IMR-90 (cell line): ENCODE results near the gene COL20A1. TPM values are rescaled to one million over a fixed set of nuclear protein-coding genes. Genes with fewer than 3 reads are reported as not detected.

Source experiments
- ATAC-seq: fragments of 200-7000 bp; cut with Tn5 transposase; 2 replicates; pipeline ENCODE4 v1.9.1; 2020; ENCODE audit warnings: low read depth, mild to moderate bottlenecking, moderate library complexity
- BruUV-seq: library from RNA; stranded (reverse); fragments of 400-500 nt; replicated peaks from 2 replicates; lab custom pipeline; 2021; lab: Mats Ljungman, UMichigan
- CTCF ChIA-PET: fragments of 300-600 bp; formaldehyde crosslinking; extraction: SDS; loops from one replicate; lab custom pipeline; 2021; ENCODE audit warnings: antibody characterized with exemption; lab: Yijun Ruan, JAX
- POLR2A ChIA-PET: fragments of 300-600 bp; sonication (Branson Sonifier 250); formaldehyde crosslinking; loops from one replicate; lab custom pipeline; 2022; ENCODE audit warnings: antibody characterized with exemption; ENCODE audit not compliant: unreplicated experiment; lab: Charles Lee
- DNase-seq: peaks from one replicate; pipeline ENCODE4 v3.0.0; 2013
- H2AFZ ChIP-seq: replicated peaks from 2 replicates; pipeline ENCODE3; 2013; ENCODE audit warnings: low read length, mild to moderate bottlenecking; ENCODE audit not compliant: poor library complexity
- H2AK5ac ChIP-seq: 2 replicates; pipeline ENCODE4 v1.6.1; 2013; ENCODE audit warnings: low read depth, low read length, inconsistent platforms
- H2AK9ac ChIP-seq: replicated peaks from 2 replicates; pipeline ENCODE3; 2013; ENCODE audit warnings: mild to moderate bottlenecking, low read depth, low read length, moderate library complexity; ENCODE audit not compliant: poor library complexity
- H2BK120ac ChIP-seq: 2 replicates; pipeline ENCODE4 v1.6.1; 2013; ENCODE audit warnings: low read depth, low read length, inconsistent platforms
- H2BK15ac ChIP-seq: 3 replicates; pipeline ENCODE4 v1.6.1; 2013; ENCODE audit warnings: low read depth, low read length, inconsistent platforms
- H2BK20ac ChIP-seq: 2 replicates; pipeline ENCODE4 v1.6.1; 2013; ENCODE audit warnings: low read depth, mild to moderate bottlenecking, inconsistent platforms, low read length, moderate library complexity
- H2BK5ac ChIP-seq: 2 replicates; pipeline ENCODE4 v1.6.1; 2013; ENCODE audit warnings: mild to moderate bottlenecking, low read depth, low read length, inconsistent platforms; ENCODE audit not compliant: poor library complexity, severe bottlenecking
- H3K14ac ChIP-seq: replicated peaks from 2 replicates; pipeline ENCODE4 v1.6.1; 2013; ENCODE audit warnings: low read depth, low read length, inconsistent platforms
- H3K18ac ChIP-seq: 2 replicates; pipeline ENCODE4 v1.6.1; 2013; ENCODE audit warnings: low read depth, low read length, control low read depth
- H3K23ac ChIP-seq: 2 replicates; pipeline ENCODE4 v1.6.1; 2013; ENCODE audit warnings: low read depth, low read length, inconsistent platforms
- H3K27ac ChIP-seq: 2 replicates; pipeline ENCODE4 v1.5.1; 2013; ENCODE audit warnings: mild to moderate bottlenecking, control low read depth, low read length; ENCODE audit not compliant: insufficient read depth
- H3K27me3 ChIP-seq: 2 replicates; pipeline ENCODE4 v1.6.1; 2013; ENCODE audit warnings: low read length; ENCODE audit not compliant: control insufficient read depth, insufficient read depth
- H3K36me3 ChIP-seq: 2 replicates; pipeline ENCODE4 v1.6.1; 2013; ENCODE audit warnings: low read length, mixed read lengths; ENCODE audit not compliant: control insufficient read depth, insufficient read depth
- H3K4ac ChIP-seq: 2 replicates; pipeline ENCODE4 v1.6.1; 2013; ENCODE audit warnings: low read depth, low read length, inconsistent platforms
- H3K4me1 ChIP-seq: 2 replicates; pipeline ENCODE4 v1.6.1; 2013; ENCODE audit warnings: low read length, mixed read lengths; ENCODE audit not compliant: control insufficient read depth, insufficient read depth
- H3K4me2 ChIP-seq: 2 replicates; pipeline ENCODE4 v1.6.1; 2013; ENCODE audit warnings: low read depth, mild to moderate bottlenecking, control low read depth, low read length, moderate library complexity
- H3K4me3 ChIP-seq: 2 replicates; pipeline ENCODE4 v1.5.1; 2013; ENCODE audit warnings: low read depth, mild to moderate bottlenecking, control low read depth, low read length, moderate library complexity; ENCODE audit not compliant: insufficient read depth
- H3K56ac ChIP-seq: 2 replicates; pipeline ENCODE4 v1.6.1; 2013; ENCODE audit warnings: low read length, inconsistent platforms; ENCODE audit not compliant: insufficient read depth; ENCODE audit errors: extremely low read depth
- H3K79me1 ChIP-seq, 2 experiments: 2 replicates each; pipeline ENCODE4 v1.6.1; 2013; ENCODE audit warnings: low read length in 2 of 2, inconsistent platforms in 1 of 2, low read depth in 1 of 2
- H3K9ac ChIP-seq: 2 replicates; pipeline ENCODE4 v1.6.1; 2013; ENCODE audit warnings: low read depth, low read length, control low read depth
- H3K9me1 ChIP-seq: 2 replicates; pipeline ENCODE4 v1.6.1; 2013; ENCODE audit warnings: low read length, inconsistent platforms; ENCODE audit not compliant: insufficient read depth
- H3K9me3 ChIP-seq: 2 replicates; pipeline ENCODE4 v1.6.1; 2013; ENCODE audit warnings: low read length; ENCODE audit not compliant: control insufficient read depth, insufficient read depth
- H4K20me1 ChIP-seq: 2 replicates; pipeline ENCODE4 v1.6.1; 2013; ENCODE audit warnings: low read length, inconsistent platforms; ENCODE audit not compliant: insufficient read depth
- H4K5ac ChIP-seq: 2 replicates; pipeline ENCODE4 v1.6.1; 2013; ENCODE audit warnings: mild to moderate bottlenecking, low read depth, low read length, control low read depth
- H4K8ac ChIP-seq, 2 experiments: 2 replicates each; pipeline ENCODE4 v1.6.1; 2013; ENCODE audit warnings: low read depth in 2 of 2, low read length in 2 of 2, control low read depth in 1 of 2, inconsistent platforms in 1 of 2
- H4K91ac ChIP-seq: 2 replicates; pipeline ENCODE4 v1.6.1; 2013; ENCODE audit warnings: low read depth, low read length, inconsistent platforms; ENCODE audit not compliant: insufficient read depth
- CHD1 ChIP-seq: IDR thresholded peaks from 2 replicates; pipeline ENCODE4 v1.6.1; 2012; ENCODE audit warnings: low read depth, low read length, improper control_type of control experiment
- MAFK ChIP-seq: IDR thresholded peaks from 2 replicates; pipeline ENCODE4 v1.6.1; 2012; ENCODE audit warnings: low read depth, low read length, improper control_type of control experiment
- MAZ ChIP-seq: IDR thresholded peaks from 2 replicates; pipeline ENCODE4 v1.6.1; 2012; ENCODE audit warnings: low read depth, mild to moderate bottlenecking, low read length, improper control_type of control experiment, moderate library complexity, borderline replicate concordance
- MXI1 ChIP-seq: IDR thresholded peaks from 2 replicates; pipeline ENCODE4 v1.6.1; 2012; ENCODE audit warnings: low read depth, mild to moderate bottlenecking, low read length, moderate library complexity, borderline replicate concordance
- RAD21 ChIP-seq: IDR thresholded peaks from 2 replicates; pipeline ENCODE4 v1.6.1; 2012; ENCODE audit warnings: low read length, improper control_type of control experiment
- WGBS, 2 experiments: methylation state at CpG; one replicate each; pipeline versions ENCODE4 v1.1.5 to v1.1.7; 2013; ENCODE audit warnings: missing lambda C conversion rate in 2 of 2; ENCODE audit not compliant: insufficient read length in 1 of 2; ENCODE audit errors: extremely low coverage in 2 of 2; 5-methylcytosine and 5-hydroxymethylcytosine counted together
- dilution Hi-C: fragments of 300-500 bp; cut with HindIII; formaldehyde crosslinking; loops from one replicate; pipeline ENCODE4 v1.14.3; 2018; ENCODE audit warnings: low sequenced_read_pairs; ENCODE audit not compliant: unreplicated experiment
- in situ Hi-C: fragments of 300-500 bp; cut with MboI; formaldehyde crosslinking; loops from 3 replicates; pipeline ENCODE4 v1.14.3; 2019; ENCODE audit warnings: low sequenced_read_pairs, inconsistent platforms, mixed read lengths
- intact Hi-C: fragments of 100-400 bp; cut with micrococcal nuclease; formaldehyde crosslinking; loops from 2 replicates; pipeline ENCODE4 v1.10.0; 2022
- polyA plus RNA-seq, 3 experiments: library from polyadenylated mRNA; depleted of rRNA; stranded (reverse); fragments of >200 nt; gene quantifications; 2 replicates each; pipeline ENCODE4 v1.2.3, GENCODE V29; 2012; ENCODE audit warnings: low replicate concordance in 1 of 3
- total RNA-seq: library from RNA; depleted of rRNA; stranded (reverse); fragments of >200 nt; gene quantifications from 2 replicates; pipeline ENCODE4 v1.2.3, GENCODE V29; 2012

Gene COL20A1
- total and polyA plus RNA-seq, 2 of the 4 experiments (the other 2 are of a cell fraction), result not detected

- DNase-seq, result no peak
- no peaks in the 10 kb centered on the region for H3K79me1 ChIP-seq
- WGBS, 2 experiments, result 81% methylated on average over 12 of the region's 29 CpGs; no CpG with 5 or more reads in 1 of the 2 experiments
- no peaks in the 10 kb centered on the region for H3K9me1 ChIP-seq
- ATAC-seq, result no peak
- H4K5ac ChIP-seq, result no peak overlapping the region
- H2BK15ac ChIP-seq, result no peak overlapping the region
- no peak overlapping the region for H3K18ac ChIP-seq
- CTCF ChIA-PET, result no interaction called here
- no peak overlapping the region for H2BK20ac ChIP-seq
- POLR2A ChIA-PET, result no interaction called here
- no peak overlapping the region for H2BK5ac ChIP-seq
- no TSS peak for BruUV-seq
- in situ Hi-C loops, result no loop called here
- H3K14ac ChIP-seq, result no peak overlapping the region
- H3K4me1 ChIP-seq, result no peaks in the 10 kb centered on the region
- intact Hi-C loops, result no loop called here
- dilution Hi-C loops, result no loop called here
- no peaks in the 10 kb centered on the region for H3K36me3 ChIP-seq
- no peak overlapping the region for H4K8ac ChIP-seq
- no peak overlapping the region for H3K27ac ChIP-seq
- no peak overlapping the region for H3K4me2 ChIP-seq
- H2AK5ac ChIP-seq, result no peak overlapping the region
- H2AK9ac ChIP-seq, result no peak overlapping the region
- peaks cover 21% of the 10 kb centered on the region; the same call in 1 of the 2 replicates for H3K27me3 ChIP-seq
- H2AFZ ChIP-seq, result no peak overlapping the region
- no peak overlapping the region for H3K23ac ChIP-seq
- H2BK120ac ChIP-seq, result no peak overlapping the region
- no peak for TF ChIP-seq CHD1
- no peak for TF ChIP-seq MXI1
- no peak for TF ChIP-seq MAFK
- TF ChIP-seq MAZ, result no peak
- no peak for TF ChIP-seq RAD21
- H3K9me3 ChIP-seq, result peaks cover 3% of the 10 kb centered on the region; the same call in 1 of the 2 replicates
- no peak overlapping the region for H3K9ac ChIP-seq
- no peak overlapping the region for H3K4me3 ChIP-seq
- H3K4ac ChIP-seq, result no peak overlapping the region
- no peak overlapping the region for H3K56ac ChIP-seq
- no peaks in the 10 kb centered on the region for H4K20me1 ChIP-seq
- no peak overlapping the region for H4K91ac ChIP-seq
Observed at GRCh38 chr20:63349516-63349895, 56.5 kb downstream of the COL20A1 start.
